Astrocyte (in vitro differentiated cells and primary cell): ENCODE measurements around the gene OSBPL9. TPM values are rescaled to one million over a fixed set of nuclear protein-coding genes. Genes with fewer than 3 reads are reported as not detected.

Experiments used
- DNase-seq: peaks from one replicate; pipeline ENCODE4 v3.0.0-alpha.2; 2010; ENCODE audit warnings: low read depth
- FAIRE-seq: peaks from 2 replicates; lab custom pipeline; 2011; peaks lifted over from hg19 to GRCh38; lab: Jason Lieb, UNC
- H2AFZ ChIP-seq: 2 replicates; pipeline ENCODE4 v1.6.0; 2012; ENCODE audit warnings: low read depth, low read length, inconsistent platforms
- H3K27ac ChIP-seq: 2 replicates; pipeline ENCODE4 v1.5.1; 2011; ENCODE audit warnings: low read depth, low read length, inconsistent platforms
- H3K27me3 ChIP-seq: 2 replicates; pipeline ENCODE4 v1.6.0; 2011; ENCODE audit warnings: low read length, inconsistent platforms; ENCODE audit not compliant: insufficient read depth
- H3K36me3 ChIP-seq: 2 replicates; pipeline ENCODE4 v1.5.1; 2011; ENCODE audit warnings: low read length, inconsistent platforms; ENCODE audit not compliant: insufficient read depth
- H3K4me1 ChIP-seq: 2 replicates; pipeline ENCODE4 v1.5.1; 2011; ENCODE audit warnings: low read length, inconsistent platforms; ENCODE audit not compliant: insufficient read depth
- H3K4me2 ChIP-seq: 2 replicates; pipeline ENCODE4 v1.6.0; 2012; ENCODE audit warnings: low read length, inconsistent platforms
- H3K4me3 ChIP-seq: 2 replicates; pipeline ENCODE4 v1.5.1; 2011; ENCODE audit warnings: low read depth, mild to moderate bottlenecking, low read length, inconsistent platforms; ENCODE audit not compliant: insufficient read depth
- H3K79me2 ChIP-seq: 2 replicates; pipeline ENCODE4 v1.6.0; 2012; ENCODE audit warnings: mild to moderate bottlenecking, low read length, inconsistent platforms; ENCODE audit not compliant: insufficient read depth
- H3K9ac ChIP-seq: 2 replicates; pipeline ENCODE4 v1.6.0; 2012; ENCODE audit warnings: mild to moderate bottlenecking, low read length, inconsistent platforms
- H3K9me3 ChIP-seq: 2 replicates; pipeline ENCODE4 v1.5.1; 2012; ENCODE audit warnings: low read depth, mild to moderate bottlenecking, low read length, inconsistent platforms; ENCODE audit not compliant: insufficient read depth
- H4K20me1 ChIP-seq: 2 replicates; pipeline ENCODE4 v1.6.0; 2012; ENCODE audit warnings: low read length, inconsistent platforms; ENCODE audit not compliant: insufficient read depth
- H3K27ac Mint-ChIP-seq: one replicate; pipeline ENCODE4 v1.8.0; 2021; ENCODE audit warnings: mild to moderate bottlenecking, mixed read lengths; ENCODE audit not compliant: unreplicated experiment
- H3K27me3 Mint-ChIP-seq: one replicate; pipeline ENCODE4 v1.8.0; 2021; ENCODE audit warnings: low read depth, mixed read lengths; ENCODE audit not compliant: unreplicated experiment
- H3K36me3 Mint-ChIP-seq: one replicate; pipeline ENCODE4 v1.8.0; 2021; ENCODE audit warnings: low read depth, mixed read lengths; ENCODE audit not compliant: unreplicated experiment
- H3K4me1 Mint-ChIP-seq: one replicate; pipeline ENCODE4 v1.8.0; 2021; ENCODE audit warnings: low read depth, mixed read lengths; ENCODE audit not compliant: unreplicated experiment
- H3K4me3 Mint-ChIP-seq: one replicate; pipeline ENCODE4 v1.8.0; 2021; ENCODE audit warnings: mild to moderate bottlenecking, moderate library complexity, mixed read lengths; ENCODE audit not compliant: unreplicated experiment
- H3K9me3 Mint-ChIP-seq: one replicate; pipeline ENCODE4 v1.8.0; 2021; ENCODE audit warnings: mild to moderate bottlenecking, mixed read lengths; ENCODE audit not compliant: unreplicated experiment
- EZH2 ChIP-seq: IDR thresholded peaks from 2 replicates; pipeline ENCODE4 v1.6.1; 2012; ENCODE audit warnings: mild to moderate bottlenecking, low read length, inconsistent platforms; ENCODE audit not compliant: insufficient read depth
- total RNA-seq: library from RNA; stranded (reverse); gene quantifications from 2 replicates; pipeline ENCODE4 v1.2.1, GENCODE V29; 2021
- TF ChIP-seq, protein P1 (sequence below): IDR thresholded peaks from 2 replicates; pipeline ENCODE4 v1.5.1; 2011; ENCODE audit warnings: low read depth, mild to moderate bottlenecking, inconsistent platforms, low read length, moderate library complexity; ENCODE audit not compliant: insufficient read depth

The OSBPL9 gene
- total RNA-seq, 1 donor from 2014 or later: 117 TPM

DNA sequence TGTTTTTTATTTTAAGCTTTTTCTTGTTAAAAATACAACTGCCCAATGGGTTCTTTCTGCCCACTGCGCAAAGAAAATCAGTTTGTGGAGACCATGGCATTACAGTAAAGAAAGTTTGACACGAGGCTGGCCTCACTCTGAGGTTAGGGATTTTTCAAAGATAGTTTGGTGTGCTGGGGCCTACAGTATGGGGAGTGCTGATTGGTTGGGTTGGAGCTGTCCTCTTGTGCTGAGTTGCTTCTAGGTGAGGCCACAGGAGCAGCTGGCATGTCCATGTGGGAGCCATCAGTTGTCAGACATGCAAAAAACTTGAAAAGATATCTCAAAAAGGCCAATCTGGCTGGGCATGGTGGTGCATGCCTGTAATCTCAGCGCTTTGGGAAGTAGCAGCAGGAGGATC, 14.0 kb downstream of the OSBPL9 start:
- H3K9me3 Mint-ChIP-seq: no peaks in the 10 kb centered on the region
- H3K4me1 Mint-ChIP-seq: peaks cover 2% of the 10 kb centered on the region
- no peak overlapping the region for H3K9ac ChIP-seq
- no peak overlapping the region for H3K4me3 ChIP-seq
- no peaks in the 10 kb centered on the region for H3K36me3 ChIP-seq
- no peak overlapping the region for H3K4me3 Mint-ChIP-seq
- peaks cover 17% of the 10 kb centered on the region for H4K20me1 ChIP-seq
- peaks cover 6% of the 10 kb centered on the region for H3K36me3 Mint-ChIP-seq
- DNase-seq: no peak
- H3K9me3 ChIP-seq: no peaks in the 10 kb centered on the region
- no peaks in the 10 kb centered on the region for H3K27me3 ChIP-seq
- no peaks in the 10 kb centered on the region for H3K27me3 Mint-ChIP-seq
- no peak overlapping the region for H3K27ac ChIP-seq
- no peaks in the 10 kb centered on the region for H3K4me1 ChIP-seq
- H2AFZ ChIP-seq: no peak overlapping the region
- peaks cover 69% of the 10 kb centered on the region for H3K79me2 ChIP-seq
- H3K4me2 ChIP-seq: no peak overlapping the region
- FAIRE-seq: no peak
- TF ChIP-seq EZH2: no peak
- TF ChIP-seq, protein P1, sequence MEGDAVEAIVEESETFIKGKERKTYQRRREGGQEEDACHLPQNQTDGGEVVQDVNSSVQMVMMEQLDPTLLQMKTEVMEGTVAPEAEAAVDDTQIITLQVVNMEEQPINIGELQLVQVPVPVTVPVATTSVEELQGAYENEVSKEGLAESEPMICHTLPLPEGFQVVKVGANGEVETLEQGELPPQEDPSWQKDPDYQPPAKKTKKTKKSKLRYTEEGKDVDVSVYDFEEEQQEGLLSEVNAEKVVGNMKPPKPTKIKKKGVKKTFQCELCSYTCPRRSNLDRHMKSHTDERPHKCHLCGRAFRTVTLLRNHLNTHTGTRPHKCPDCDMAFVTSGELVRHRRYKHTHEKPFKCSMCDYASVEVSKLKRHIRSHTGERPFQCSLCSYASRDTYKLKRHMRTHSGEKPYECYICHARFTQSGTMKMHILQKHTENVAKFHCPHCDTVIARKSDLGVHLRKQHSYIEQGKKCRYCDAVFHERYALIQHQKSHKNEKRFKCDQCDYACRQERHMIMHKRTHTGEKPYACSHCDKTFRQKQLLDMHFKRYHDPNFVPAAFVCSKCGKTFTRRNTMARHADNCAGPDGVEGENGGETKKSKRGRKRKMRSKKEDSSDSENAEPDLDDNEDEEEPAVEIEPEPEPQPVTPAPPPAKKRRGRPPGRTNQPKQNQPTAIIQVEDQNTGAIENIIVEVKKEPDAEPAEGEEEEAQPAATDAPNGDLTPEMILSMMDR: no peak
- H3K27ac Mint-ChIP-seq: no peak overlapping the region

DNA sequence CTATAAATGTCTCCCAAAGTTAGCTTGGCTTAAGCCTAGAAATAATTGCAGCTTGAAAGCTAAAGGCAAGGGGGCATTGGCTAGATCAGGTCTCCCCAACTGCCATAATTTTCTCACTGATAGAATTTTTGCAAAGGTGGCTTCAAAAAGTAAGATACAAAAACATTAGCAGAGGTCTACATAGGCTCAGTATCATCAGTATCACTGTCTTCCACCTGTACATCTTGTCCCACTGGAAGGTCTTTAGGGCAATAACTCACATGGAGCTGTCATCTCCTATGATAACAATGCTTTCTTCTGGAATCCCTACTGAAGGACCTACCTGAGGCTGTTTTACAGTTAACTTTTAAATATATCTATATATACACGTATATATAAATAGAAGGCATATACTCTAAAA, 14.9 kb downstream of the OSBPL9 start:
- Histone ChIP-seq H2AFZ (no peak overlapping the region), H3K36me3 (no peaks in the 10 kb centered on the region), H3K9me3 (no peaks in the 10 kb centered on the region), H3K4me1 (peaks cover under 1% of the 10 kb centered on the region), H3K4me2 (no peak overlapping the region), H3K79me2 (peaks cover 67% of the 10 kb centered on the region), H3K27me3 (no peaks in the 10 kb centered on the region), H3K27ac (no peak overlapping the region), H3K9ac (no peak overlapping the region), H4K20me1 (peaks cover 13% of the 10 kb centered on the region), H3K4me3 (no peak overlapping the region)
- H3K4me1 Mint-ChIP-seq: peaks cover 2% of the 10 kb centered on the region
- peaks cover 6% of the 10 kb centered on the region for H3K36me3 Mint-ChIP-seq
- H3K27me3 Mint-ChIP-seq: no peaks in the 10 kb centered on the region
- no peak overlapping the region for H3K27ac Mint-ChIP-seq
- no peak overlapping the region for H3K4me3 Mint-ChIP-seq
- H3K9me3 Mint-ChIP-seq: no peaks in the 10 kb centered on the region
- FAIRE-seq (no peak), DNase-seq (no peak)
- TF ChIP-seq, protein P1: no peak
- TF ChIP-seq EZH2: no peak

DNA sequence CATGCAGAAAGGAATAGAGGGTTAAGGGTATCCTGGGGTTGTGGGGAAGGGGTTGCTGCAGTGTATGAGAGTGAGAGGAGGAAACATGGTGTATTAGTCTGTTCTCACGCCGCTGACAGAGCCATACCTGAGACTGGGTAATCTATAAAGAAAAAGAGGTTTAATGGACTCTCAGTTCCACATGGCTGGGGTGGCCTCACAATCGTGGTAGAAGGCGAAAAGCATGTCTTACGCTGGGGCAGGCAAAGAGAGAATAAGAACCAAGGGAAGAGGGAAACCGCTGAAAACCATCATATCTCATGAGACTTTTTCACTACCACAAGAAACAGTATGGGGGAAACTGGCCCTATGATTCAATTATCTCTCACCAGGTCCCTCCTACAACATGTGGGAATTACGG, 17.7 kb downstream of the OSBPL9 start:
- no peak for DNase-seq
- Mint-ChIP-seq H3K27me3 (no peaks in the 10 kb centered on the region), H3K9me3 (no peaks in the 10 kb centered on the region), H3K4me1 (peaks cover 6% of the 10 kb centered on the region), H3K4me3 (no peak overlapping the region), H3K36me3 (peaks cover 5% of the 10 kb centered on the region), H3K27ac (no peak overlapping the region)
- Histone ChIP-seq H2AFZ (no peak overlapping the region), H3K27ac (no peak overlapping the region), H3K9me3 (no peaks in the 10 kb centered on the region), H3K4me2 (no peak overlapping the region), H3K27me3 (no peaks in the 10 kb centered on the region), H3K4me3 (no peak overlapping the region), H3K4me1 (peaks cover 4% of the 10 kb centered on the region), H3K9ac (no peak overlapping the region), H4K20me1 (peaks cover 5% of the 10 kb centered on the region), H3K79me2 (peaks cover 59% of the 10 kb centered on the region), H3K36me3 (no peaks in the 10 kb centered on the region)
- TF ChIP-seq, protein P1: no peak
- no peak for TF ChIP-seq EZH2
- no peak for FAIRE-seq
